GM21619 (cell line): ENCODE data around the gene TTC31.

Experiments
- ATAC-seq: cut with Tn5 transposase; IDR thresholded peaks from one replicate; pipeline ENCODE4 v1.9.1; 2021; ENCODE audit not compliant: unreplicated experiment

The TTC31 gene

DNA sequence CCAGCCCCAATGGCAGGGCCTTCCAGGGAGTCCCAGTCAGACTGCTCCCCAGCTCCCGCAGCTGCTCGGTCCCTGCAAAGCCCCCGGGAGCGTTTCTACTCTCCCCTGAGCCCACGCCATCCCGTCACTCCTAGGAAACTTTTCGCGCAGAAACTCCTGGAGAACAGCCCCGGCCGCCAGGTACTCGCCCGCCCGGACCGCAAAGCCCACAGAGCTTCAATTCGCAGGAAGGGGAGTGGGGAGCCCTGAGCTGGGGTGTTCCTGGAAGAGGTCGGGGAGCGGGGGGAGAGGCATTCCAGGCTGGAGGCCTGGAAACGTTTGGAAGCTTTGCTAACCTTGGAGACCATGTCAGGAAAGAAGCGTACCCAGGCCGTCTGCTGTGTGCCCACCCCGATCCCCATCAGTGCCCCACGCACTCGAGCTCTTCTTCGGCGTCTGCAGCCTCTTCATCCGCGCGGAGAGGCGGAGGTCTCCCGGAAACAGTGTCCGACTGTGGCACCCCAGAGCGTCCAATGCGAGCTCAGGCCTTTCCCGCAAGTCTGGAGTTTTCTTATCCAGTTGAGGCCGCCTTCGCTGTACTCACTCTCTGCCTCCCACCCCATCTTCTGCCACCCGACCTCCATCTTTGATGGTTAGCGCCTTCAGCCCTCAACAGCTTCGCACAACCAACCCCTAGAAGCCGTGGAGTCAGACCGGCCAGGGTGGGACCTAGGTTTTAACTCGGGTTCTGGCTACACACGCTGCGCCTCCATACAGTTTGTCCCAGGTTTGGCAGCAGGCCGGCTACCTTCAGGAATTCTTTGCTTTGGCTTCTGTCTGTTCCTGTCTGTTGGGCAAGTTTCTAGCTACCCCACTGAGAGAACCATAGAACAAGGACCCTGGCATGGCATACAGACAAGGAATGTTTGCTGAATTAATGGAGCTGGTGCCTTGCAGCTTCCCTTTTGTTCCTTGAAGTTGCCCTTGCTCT, 20.9 kb downstream of the TTC31 start:
- no peak for ATAC-seq

DNA sequence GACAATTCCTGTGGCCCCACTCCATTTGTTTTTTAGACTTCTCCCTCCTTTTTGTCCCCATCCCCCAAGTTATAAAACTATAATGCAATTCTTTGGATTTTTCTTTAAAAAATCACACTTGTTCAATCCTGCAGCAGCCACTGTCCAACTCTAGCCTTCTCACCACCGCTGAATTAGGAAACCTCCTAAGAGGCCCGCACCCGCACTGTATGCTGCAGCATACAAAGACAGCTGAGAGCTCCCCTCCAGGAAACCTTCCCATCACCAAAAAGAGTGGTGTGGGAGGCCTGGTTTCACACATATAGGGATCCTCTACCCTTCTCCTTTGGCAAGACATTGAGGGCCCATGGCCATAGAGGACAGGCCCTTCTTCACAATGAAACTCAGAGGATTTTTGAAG, 21.7 kb downstream of the TTC31 start:
- no peak for ATAC-seq

DNA sequence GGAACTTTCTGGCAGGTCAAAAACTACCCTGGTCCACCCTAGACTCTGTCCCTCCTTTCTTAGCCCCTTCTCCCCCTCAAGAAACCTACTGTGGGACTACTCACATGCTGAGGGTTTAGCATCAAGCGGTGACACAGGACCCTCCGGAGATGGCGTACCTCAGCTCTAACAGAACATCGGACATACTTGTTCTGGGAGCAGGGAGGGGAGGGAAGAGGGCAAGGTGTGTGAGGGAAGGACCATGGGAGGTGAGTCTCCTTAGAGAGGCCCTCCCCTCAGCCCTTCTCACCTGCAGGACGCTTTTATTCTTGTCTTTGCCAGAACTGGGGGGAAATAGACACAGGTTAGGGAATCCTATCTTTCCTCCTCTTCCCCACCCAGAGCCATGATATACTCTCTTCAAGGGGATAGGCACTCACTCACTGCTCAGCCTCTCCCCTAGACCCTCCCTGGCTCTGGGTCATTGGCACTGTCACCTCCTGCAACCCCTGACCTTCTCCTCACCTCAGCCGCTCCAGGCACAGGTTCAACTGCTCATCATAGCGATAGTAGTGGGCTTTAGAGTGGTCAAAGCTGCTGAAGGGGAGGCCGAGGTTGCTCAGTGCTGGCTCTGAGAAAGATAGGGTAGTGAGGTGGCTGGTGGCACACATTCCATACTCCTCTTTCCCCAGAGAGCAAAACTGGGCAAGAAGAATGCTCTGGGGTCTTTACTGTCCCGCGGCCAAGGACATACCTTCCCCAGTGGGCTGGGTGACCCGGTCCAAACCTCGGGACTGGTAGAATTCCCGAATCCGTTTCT, 22.8 kb downstream of the TTC31 start:
- ATAC-seq, result no peak

DNA sequence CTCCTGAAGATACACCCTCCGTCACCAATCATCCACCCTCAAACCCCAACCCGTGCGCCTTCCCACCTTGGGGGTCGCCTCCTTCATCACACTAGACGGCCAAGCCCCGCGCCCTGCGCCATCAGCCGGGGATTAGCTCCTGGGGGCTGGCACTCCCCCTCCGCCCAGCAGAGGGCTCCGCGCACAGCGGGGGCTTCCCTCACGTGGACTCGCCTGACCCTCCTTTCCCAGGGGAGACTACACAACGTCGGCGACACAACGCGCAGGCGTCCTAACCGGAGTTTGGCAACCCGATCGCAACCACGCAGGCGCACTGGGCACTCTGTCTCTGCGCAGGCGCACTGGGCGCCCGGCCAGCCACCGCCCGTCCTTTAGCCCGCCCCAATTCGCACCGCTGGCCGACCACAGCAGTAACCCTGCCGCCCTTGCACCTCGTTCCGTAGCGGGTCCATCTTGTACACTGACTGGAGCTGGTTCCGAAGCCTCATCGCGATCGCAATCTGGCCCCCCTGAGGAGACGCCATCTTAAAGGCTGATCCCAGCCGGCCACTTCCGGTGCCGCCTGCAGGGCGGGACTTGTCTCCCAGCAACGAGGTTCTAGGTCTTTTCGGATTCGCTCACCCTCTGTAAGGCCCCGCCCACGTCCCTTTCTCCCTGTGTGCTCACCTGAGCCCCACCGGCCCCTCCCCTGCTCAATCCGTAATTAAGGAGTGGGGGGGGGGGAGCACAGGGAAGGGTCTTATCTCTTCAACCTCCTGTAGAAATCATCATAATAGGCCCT, 24.5 kb downstream of the TTC31 start, which contains the start of gene PCGF1:
TSS of gene PCGF1 (minus strand) at position 551 of the 781 bp plus-strand sequence. CDS start at position 524, 27 bp downstream.
- ATAC-seq, result peak; percentile 84

DNA sequence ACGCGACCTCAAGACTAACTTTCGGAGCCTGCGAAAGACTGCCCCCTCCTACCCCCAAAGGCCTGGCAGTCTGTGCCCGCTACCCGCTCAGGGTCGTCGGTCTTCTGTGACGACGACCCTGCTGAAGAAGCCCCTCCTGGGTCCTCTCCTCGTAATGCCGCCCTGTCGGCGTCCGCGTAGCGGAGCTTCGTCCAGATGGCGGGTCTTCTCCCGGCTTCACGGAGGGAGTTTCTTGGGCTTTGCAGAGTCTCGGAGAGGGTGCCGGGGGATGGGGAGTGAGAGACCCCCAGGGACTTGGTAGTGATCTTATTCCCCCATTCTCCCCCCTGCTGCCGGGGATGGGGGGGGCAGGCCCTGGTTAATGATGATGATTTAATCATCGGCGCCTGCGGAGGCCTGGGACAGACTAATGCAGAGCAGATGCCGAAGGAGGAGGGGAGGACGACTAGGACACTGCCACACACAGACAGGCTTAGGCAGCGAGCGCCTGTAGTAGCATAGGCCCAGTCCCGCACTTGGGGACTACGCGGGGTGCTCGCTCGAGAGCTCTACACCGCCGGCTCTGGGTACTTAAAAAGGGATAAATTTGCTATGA, 25.1 kb downstream of the TTC31 start:
- ATAC-seq, result peak; percentile 3

DNA sequence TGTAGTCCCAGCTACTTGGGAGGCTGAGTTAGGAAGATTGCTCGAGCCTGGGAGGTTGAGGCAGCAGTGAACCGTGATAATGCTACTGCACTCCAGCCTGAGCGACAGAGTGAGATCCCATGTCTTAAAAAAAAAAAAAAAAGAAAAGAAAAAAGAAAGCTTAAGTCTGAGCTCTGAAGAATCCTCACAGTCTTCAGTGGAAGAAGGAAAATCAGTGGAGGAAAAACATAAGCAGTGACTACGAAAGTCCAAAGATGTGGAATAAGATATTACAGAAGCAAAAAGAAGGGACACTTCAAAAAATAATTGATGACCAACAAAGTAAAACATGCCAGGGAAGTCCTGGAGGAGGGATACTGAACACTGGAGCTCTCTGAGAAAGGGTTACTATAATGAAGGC, 27.4 kb downstream of the TTC31 start:
- no peak for ATAC-seq

DNA sequence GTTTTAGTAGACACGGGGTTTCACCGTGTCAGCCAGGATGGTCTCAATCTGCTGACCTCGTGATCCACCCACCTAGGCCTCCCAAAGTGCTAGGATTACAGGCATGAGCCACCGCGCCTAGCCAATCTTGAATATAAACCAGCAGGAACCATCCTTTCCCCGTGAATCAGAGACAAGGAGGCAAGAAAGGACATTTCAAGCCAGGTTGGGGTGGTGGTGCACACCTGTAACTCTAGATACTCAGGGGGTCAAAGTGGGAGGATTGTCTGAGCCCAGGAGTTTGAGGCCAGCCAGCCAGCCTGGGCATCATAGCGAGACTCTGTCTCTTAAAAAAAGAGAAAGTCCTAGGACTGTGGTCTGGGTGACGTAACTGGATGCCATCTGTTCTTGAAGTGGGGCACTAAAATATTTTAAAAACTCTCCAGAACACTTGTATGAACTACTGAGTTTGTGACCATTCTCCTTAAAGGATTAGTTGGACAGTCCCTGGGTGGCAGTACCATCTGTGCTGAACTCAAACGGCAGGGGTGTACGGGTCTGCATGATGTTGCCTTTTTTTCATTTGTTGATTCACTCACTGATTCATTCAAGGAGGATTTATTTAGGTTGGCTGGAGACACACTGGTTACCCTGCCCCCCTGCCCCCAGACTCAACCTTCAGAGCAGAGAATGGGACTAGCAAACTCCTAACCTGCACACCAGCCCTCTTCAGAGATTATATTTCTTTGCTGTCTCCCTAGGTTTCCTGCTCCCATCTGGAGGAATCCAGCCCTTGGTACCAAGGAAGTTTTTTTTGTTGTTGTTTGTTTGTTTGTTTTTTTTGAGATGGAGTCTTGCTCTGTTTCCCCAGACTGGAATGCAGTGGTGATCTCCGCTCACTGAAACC, 28.5 kb downstream of the TTC31 start:
- ATAC-seq, result no peak

DNA sequence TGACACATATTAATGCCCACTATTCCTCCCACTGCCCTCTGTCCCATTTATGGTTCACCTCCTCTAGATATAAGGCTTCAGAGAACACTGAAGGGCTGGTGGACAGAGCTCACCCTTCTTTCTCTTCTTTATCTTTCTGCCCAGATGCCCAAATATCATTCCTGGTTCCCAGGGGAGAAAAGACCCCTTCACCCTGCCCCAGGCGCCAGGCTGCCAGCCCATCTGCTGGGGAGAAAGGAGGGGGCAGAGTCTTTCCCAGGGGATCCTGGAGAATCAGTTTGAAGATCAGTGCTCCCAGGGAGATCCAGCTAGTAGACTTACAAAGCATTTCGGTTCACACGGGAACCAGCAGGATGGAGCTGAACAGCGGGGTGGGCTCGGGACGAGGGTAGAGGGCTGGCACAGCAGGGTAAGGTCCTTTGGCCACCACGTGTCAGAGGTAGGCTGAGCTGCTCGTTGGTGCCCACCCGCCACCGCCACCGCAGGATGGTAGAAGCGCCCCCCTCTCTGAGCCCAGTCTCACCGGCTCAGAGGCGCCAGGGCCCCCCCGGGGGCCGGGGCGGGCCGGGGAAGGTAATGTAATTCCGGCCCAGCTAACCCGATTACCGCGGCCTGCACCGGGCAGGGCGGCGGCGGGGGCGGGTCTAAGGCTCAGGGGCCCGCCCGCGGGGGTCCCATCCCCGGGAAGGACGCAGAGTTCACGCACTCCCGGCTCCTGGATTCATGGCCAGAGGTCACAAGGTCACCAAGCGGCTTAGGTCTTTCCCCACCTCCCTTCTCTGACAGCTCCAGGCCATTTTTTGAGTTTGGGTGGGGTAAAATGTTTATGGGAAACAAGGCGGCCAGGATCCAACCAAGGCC, 30.1 kb downstream of the TTC31 start:
- ATAC-seq, result no peak

DNA sequence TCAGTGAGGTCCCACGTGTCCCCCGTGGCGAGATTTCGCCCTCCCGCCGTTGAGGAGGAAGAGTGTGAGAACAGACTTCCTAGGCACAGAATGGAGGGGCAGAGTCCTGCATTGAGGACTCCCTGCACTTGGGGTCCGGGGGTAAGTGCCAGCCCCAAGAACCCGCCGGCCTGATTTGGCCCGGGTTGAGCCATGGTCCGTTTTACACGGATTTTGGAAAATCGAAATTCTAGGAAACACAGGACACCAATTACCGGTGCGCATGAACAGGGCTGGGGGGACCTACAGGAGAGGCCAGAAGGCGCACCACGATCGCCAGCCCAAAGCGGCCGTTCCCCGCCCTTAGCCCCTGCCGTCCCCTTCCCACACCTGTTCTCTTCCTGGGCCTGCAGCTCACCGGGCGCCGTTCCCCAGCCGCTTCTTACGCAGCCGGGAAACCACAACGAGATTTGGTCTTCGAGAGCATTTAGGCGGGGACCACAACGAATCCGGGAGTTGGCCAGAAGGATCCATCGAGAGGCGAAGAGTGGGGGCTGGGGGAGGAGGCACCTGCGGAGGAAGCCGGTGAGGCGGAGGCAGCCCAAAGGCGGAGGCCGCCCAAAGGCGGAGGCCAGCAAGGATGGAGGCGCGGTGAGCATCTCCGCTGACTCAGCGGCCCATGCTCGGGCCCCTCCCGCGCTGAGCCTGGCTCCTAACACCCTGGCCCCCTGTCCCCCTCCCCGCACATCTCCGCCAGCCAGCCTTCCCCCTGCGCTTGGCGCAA, 30.9 kb downstream of the TTC31 start:
- ATAC-seq, result no peak

DNA sequence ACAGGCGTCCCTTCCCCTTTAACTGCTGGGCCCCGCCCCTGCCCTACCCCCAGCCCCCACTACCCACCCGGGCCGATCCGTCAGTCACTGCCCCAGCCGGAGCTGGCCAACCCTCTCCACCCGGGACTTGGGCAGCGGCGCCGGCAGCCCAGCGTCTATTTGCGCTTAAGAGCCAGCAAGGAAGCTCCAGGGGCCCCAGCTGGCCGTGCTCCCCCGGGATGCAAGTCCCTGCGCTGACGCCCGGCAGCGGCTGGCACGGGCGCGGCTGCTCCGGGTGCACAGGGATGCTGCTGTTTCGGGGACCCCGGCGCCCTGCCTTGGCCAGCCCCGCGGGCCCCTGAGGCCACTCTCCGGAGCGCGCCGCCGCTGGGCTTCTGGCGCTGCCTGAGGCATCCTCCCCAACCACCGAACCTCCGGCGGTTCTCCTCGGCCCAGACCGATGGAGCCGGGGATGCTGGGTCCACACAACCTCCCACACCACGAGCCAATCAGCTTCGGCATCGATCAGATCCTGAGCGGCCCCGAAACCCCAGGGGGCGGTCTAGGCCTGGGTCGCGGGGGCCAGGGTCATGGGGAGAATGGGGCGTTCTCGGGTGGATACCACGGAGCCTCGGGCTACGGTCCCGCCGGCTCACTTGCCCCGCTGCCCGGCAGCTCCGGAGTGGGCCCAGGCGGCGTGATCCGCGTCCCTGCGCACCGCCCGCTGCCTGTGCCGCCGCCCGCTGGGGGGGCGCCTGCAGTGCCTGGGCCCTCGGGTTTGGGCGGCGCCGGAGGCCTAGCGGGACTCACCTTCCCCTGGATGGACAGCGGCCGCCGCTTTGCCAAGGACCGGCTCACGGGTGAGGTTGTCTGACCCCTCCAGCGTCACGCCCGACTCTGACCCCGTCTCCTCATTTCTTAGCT, 31.7 kb downstream of the TTC31 start, which contains the start of gene TLX2:
TSS of gene TLX2 (plus strand) at position 83 of the 903 bp plus-strand sequence. CDS start at position 440, 357 bp downstream.
- no peak for ATAC-seq

DNA sequence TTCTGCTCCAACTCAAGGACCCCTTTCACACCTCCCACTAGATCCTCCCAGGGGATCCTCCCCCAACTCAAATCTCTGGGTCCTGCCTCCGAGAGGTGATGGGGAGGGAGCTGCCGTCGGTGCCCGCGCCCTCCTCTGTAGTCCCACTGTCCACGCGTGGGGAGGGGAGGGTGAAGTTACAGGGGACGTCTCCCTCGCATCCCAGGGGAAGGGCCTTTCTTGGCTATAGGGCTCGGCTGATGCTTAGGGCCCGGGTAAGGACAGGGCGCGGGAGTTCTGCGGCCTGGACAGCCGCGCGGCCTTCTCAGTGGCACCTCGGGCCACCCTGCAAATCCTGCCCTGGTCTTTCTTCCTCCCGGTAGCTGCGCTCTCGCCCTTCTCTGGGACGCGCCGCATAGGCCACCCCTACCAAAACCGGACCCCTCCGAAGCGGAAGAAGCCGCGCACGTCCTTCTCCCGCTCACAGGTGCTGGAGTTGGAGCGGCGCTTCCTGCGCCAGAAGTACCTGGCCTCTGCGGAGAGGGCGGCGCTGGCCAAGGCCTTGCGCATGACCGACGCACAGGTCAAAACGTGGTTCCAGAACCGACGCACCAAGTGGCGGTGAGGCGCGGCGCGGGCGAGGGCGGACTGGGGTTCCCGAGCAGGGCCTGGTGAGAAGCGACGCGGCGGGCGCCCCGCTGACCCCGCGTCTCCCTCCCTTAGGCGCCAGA, 32.5 kb downstream of the TTC31 start:
- no peak for ATAC-seq

DNA sequence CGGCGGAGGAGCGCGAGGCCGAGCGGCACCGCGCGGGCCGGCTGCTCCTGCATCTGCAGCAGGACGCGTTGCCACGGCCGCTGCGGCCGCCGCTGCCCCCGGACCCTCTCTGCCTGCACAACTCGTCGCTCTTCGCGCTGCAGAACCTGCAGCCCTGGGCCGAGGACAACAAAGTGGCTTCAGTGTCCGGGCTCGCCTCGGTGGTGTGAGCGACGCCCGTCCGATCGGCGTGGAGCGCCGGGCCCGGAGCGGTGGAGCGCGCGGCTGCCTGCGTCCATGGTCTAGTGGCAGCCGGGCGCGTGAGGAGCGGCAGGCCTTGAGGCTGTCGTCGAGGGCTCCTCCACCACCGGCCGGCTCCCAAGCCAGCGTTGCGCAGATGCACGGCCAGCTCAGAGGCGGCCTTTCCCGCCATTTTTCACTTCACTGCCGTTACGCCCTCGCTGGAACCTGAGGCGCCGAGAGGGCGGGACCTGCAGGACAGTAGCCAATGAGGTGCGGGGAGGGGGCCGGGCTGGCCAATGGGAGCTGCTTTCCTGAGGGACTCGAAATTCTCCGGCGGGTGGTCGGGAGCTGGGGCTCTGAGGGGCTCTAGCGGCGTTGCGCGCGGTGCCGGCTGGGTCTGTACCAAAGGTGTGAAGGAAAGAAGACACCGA, 33.2 kb downstream of the TTC31 start:
- ATAC-seq, result peak; percentile 60

DNA sequence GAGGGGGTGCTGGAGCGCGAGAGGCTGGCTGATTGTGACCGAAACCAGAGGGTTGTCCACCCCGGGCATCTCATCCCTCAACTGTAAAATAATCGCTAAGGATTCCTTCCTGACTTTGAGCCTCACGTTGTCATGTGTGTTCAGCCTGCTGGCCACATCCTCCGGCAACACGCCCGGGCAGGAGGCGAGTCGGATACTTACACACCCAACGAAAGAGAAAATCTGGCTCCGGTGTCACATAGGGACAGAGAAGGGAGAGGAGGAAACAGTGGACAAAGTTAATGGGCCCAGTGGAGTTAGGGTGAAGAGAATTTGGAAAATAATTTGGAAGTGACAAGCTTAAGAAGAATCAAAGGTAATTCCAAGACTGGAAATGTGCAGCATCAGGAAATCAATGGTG, 33.8 kb downstream of the TTC31 start:
- ATAC-seq, result no peak

DNA sequence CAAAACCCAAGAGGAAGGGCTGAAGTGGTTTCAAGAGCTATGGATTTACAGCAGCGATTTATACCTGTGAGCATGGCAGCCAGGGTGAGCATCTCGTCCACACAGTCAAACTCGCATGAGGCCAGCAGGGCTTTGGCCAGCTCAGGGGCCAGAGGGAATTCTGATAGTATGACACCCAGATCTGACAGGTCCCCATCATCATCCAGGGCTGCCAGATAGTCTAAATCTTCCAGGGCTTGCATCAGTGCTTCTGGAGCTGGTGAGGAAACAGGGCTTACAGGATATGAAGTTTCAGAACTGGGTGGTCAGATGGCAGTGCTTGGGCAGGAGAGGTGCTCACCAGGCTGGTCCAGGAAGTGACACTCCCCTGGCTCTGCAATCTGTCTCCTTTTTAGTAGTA, 39.6 kb downstream of the TTC31 start:
- no peak for ATAC-seq

DNA sequence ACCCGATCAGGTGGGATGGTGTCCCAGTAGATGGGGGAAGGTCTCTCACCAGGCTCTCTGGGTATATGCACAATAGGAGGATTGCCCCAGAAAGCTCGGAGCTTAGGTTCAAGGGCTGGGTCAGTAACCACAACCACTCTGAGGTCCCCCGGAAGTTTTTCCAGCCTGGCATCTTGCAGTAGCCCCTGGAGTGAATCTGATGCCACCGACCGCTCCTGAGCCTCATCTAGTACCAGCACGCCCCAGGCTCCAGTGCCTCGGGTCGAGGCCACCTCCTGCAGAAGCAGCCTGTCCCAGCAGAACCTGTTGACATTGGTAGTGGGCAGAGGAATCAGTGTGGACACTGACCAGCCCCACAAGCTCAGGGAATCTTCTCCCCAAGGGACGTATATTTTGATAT, 41.1 kb downstream of the TTC31 start:
- no peak for ATAC-seq
